Ammon's horn (tissue), 1 donor: ENCODE measurements around the gene ACSL3.
"Not testable (repeated sequence)": the region's sequence is repeated elsewhere in the genome, so short reads cannot be mapped to it uniquely, and the experiment has no call there.

Experiments used
- DNase-seq: peaks from one replicate; pipeline ENCODE4 v3.0.0-alpha.2; 2016; ENCODE audit warnings: low spot score

Gene ACSL3

GRCh38 chr2:222851956-222852617 lies 8.7 kb upstream of the ACSL3 start:
- no peak for DNase-seq

- no peak for DNase-seq
Observed at GRCh38 chr2:222854773-222855700, 5.8 kb upstream of the ACSL3 start.

DNA sequence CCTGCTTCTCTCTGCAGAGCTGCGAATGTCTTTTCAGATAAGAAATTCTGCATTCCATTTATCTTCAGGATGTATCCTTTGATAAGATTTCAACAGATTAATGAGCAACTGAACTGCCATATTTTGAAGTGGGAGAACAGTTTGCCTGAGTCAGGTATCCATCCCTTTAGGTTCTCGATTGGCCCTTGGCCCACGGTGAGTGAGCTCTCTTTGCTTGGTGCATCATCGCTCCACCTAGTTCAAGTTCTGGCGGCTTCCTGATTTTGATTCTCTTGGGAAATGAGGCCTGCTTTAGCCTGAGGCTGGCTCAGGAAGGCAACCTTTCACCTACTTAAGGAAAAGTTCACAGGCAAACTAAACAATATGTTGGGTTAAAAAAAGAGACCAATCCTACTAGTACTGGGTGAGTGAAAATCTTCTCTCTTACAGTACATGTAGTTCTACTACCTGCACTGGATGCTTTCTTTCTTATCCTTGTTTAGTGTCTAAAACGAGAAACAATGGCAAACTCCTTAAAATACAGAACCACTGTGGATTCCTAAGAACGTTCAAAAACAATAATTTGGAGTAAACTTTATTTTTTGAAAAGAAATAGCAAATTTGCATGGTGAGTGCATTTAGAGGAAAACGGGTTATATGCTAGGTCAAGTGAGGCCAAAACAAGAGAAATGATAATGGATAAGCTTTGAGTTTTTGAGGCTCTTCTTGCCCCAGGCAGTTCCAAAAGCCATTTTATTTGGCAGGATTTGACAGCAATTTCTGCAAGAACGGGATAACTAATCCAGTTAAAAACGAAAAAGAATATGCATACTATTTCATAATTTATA lies 837 bp upstream of the ACSL3 start:
- DNase-seq: peak; percentile 38

DNA sequence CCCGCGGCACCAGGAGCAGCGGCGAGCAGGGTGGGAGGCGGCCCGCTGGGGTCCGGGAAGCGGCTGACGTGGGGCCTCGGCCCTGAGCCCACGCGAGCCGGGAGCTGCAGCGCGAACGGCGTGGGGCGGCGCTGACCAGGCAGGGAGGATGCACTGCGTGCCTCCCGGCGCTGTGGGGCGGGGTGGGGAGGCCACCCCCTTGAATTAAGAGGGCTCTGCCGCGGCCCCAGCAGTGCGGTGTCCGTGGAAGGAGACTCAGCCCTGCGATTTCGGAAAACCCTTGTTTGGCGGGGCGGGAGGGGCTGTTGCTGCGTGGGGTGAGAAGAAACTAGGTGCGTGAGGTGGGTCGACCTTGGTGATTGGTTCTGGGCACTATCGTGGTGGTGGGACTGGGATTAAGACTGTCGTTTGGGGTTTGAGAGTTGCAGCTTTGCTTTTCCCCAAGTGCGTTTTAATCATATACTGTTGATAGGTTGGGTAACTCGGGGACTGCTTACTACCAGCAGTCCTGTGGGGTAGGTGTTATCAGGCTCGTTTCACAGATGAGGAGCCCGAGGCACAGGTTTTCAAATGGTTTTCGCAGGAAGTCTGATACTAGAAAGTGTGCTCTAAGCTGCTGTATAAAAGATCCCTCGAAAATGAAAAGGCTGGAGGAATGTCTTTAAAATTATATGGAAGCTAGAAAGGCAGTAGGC lies 722 bp downstream of the ACSL3 start:
- peak; percentile 46 for DNase-seq

GRCh38 chr2:222862106-222862908 lies 1.5 kb downstream of the ACSL3 start:
- DNase-seq: peak; percentile 77

DNA sequence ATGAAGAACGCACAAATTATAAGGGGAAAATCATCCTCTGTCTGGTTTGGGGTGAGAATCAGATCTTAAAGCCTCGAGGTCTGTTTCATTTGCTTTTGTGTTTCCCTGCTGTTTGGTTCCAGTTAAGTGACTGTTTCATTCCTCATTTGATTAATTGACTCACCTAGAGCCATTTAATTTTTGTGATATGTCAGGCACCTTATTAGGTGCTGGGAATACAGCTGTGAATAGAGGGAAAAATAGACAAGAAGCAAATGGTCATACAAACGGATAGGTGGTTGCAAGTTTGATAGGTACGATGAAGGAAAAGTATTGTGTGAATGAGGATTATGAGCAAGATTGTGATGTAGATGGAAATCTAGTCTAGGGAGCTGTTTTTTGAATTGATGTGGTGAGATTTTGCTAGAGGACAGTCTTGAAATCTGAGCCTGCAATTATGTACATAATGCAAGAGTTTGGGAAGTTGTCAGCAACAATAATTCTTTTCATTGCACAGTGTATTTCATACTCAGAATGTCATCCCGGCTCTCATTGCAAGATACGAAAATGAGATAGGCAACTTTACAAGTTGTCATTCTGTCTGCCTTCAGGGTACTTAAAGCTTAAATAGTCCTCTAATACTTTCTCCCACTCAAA lies 2.2 kb downstream of the ACSL3 start:
- DNase-seq: no peak

DNA sequence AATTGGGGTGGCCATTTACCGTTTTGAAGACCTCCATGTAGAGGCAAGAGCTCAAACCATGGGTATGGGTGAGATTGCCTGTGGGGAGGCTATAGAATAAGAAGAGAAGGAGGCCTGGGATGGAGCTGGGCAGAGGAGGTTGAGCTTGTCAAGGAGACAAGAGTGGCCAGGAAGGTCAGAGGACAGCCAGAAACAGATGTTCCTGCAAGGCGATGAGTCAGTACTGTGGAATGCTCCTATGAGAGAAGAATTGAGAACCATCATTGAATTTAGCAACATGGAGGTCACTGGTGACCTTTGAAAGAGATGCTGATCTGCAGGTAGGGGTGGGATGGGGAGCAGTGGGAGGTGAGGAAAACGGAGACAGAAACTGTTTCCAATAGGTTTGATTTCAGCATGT lies 3.5 kb downstream of the ACSL3 start:
- no peak for DNase-seq

- DNase-seq: no peak
Observed at GRCh38 chr2:222865301-222865700, 4.5 kb downstream of the ACSL3 start.

DNA sequence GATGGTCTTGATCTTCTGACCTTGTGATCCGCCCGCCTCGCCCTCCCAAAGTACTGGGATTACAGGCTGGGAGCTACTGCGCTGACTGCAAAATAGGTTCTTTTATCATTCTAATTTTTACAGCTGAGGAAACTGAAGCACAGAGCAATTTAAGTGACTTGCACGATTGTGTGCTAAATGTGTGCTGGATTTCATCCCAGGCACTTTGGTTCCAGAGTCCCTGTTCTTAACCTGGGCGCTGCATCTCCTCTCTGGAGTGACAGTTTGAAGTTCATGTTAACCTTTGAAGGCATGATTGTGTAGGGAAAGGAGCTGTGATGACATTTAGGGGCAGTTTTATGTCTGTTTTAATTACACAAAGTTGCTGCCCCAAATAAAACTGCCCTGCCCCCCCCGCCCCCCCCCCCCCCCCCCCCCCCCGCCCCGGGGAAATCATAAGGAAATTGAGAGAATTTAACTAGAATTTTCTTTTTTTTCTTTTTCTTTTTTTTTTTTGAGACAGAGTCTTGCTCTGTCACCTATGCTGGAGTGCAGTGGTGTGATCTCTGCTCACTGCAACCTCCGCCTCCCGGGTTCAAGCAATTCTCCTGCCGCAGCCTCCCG lies 5.6 kb downstream of the ACSL3 start:
- no peak for DNase-seq

DNA sequence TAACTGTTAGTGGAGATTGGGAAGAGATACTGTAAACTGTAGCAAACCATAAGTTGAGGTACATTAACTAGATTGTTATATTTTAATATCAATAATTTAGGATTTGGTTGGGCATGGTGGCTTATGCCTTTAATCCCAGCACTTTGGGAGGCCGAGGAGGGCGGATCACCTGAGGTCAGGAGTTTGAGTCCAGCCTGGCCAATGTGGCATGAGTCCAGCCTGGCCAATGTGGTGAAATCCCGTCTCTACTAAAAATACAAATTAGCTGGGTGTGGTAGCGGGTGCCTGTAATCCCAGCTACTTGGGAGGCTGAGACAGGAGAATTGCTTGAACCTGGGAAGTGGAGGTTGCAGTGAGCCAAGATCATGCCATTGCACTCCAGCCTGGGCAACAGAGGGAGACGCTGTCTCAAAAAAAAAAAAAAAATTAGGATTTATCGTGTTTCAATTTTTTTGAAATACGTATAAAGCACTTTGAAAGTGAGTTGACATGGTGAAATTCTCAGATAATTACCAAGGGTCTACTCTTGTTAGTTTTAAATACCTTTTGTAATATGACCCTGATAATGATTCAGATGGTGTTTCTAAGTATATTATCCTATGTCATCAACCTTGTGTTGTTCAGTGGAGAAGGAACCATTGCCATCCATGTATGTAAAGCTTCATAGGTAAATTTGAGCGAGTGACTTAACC lies 7.9 kb downstream of the ACSL3 start:
- not testable (repeated sequence) for DNase-seq

GRCh38 chr2:222869252-222869560 lies 8.4 kb downstream of the ACSL3 start:
- DNase-seq: no peak

DNA sequence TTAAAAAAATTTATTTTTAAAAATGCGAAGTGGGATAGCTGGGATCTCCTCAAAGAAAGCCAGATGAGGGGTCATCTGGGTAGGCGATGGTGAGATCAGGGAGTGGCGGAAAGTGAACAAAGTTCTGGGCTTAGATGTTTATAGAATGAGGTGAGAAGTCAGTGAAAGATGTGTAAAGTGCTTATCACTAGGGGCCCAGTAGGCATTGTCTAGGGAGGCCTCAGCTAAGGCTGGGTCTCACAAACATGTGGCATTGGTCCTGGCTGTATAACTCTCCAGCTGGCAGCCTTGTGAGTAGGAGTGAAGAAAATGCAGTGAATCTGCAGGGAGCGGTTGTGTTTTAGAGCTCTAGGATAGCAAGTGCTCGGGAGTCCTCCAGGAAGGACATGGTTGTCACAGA lies 10.5 kb downstream of the ACSL3 start:
- DNase-seq: no peak

DNA sequence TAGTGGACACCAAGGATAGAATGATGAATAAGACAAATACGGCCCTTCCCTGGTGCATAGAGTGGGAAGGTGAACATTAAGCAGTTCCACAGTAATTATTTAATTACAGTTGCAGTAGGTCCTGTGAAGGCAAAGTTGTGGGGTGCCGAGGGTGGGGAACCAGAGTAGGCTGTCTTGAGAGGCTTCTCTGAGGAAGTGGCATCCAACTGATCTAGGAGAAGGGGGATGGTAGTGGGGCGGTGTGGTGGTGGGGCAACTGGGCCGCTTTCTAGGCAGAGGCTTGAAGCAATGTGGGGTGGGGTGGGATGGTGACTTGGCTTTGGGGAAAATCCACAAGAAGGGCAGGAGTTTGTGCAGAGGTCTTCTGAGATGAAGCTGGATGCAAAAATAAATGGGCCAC lies 11.7 kb downstream of the ACSL3 start:
- no peak for DNase-seq

- no peak for DNase-seq
Observed at GRCh38 chr2:222875482-222875881, 14.6 kb downstream of the ACSL3 start.

DNA sequence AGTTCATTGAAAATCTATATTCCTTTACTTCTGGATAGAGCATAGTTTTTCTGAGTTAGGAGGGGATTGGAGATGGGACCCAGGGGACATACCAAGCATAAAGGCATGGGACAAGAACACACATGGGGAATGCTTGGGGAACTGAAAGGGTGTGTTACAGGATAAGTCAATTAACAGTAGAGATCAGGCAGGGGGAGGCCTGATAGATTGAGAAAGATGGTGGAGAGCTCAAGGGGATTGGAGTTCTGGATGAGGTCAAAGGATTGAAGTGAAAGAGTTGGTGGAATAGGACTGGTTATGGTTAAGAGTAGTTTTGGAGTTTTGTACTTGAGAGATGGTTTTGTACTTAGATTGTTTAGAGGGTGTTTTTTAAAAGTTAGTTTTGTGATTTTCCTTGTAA lies 16.1 kb downstream of the ACSL3 start:
- no peak for DNase-seq

DNA sequence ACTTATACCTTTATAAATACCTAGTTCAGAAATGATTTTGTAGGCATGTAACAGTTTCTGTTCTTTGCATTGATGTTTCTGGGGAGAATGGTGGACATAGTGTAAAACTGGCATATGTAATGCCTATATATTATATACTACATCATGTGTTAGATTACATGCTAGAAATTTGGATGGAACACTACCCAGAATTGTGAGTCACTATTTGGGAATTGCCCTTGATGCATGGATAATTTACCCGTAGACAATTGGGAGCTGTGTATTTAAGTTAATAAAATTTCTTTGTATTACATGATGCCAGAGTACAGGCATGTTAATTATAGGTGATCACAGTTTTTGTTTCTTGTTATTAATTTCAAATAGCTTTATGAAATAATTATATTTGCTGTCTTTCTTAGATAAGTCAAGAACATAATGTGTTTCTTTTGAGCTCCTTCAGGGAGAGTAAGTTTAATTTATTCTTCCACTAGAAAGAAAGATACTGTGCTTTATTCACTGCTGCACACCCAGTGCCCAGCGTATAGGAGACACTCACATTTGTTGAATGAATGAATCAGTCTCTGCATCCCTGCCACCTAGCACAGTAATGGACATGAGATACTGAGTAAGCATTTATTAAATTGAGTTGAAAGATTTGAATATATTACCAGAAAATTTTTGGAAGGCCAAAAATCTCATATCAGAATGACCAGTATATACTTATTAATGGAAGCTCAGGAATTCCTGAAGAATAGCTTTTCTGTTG lies 16.9 kb downstream of the ACSL3 start:
- DNase-seq: no peak

DNA sequence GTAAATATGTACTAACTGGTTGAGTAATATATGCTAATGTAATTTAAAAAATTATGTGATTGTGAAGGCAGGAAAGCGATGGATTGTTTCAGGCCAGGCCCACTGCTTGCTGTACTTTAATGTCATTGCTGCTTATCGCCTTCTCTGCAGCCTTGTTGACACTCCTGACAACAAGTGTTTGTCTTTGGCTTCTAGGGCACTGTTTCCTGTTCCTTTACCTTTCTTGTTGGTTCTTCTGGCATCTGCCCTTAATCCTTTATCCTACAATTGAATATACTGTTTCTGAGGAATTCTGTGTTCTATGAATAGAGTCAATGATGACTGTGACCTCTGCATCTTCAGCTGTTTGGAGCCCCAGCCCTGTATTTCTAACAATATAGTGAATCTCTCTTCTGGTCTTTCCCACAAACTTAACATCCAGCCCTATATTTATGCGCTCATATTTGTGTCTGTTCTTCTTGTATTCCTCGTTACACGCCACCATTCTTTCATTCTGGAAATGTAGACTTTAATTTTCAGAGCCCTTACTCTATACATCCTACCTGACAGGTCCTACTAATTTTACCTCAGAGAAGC lies 17.6 kb downstream of the ACSL3 start:
- DNase-seq: no peak

DNA sequence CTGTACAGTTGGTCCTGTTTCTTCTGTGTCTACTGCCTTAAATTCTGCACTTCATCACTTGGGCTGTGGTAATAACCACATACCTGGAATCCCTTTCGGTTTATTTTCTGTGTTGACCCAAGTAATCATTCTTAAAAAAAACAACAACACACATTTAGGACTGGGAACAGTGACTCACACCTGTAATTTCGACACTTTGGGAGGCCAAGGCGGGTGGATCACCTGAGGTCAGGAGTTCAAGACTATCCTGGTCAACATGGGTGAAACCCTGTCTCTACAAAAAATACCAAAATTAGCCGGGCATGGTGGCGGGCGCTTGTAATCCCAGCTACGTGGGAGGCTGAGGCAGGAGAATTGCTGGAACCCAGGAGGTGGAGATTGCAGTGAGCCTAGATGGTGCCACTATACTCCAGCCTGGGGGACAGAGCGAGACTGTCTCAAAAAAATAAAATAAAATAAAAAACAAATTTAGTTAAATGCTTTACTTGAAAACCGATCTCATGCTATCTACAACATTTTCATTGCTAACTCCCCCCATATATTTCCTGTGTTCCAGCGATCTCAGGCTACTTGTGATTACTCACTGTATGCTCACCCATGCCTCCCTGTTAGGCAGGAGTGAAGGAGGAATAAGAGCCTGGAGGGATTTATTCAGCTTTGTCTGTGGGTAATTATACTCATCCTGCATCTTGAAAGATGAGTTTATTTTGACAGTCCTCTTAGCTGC lies 18.2 kb downstream of the ACSL3 start:
- no peak for DNase-seq
